K562 (cell line): ENCODE data around the gene FOXO3. TPM values are rescaled to one million over a fixed set of nuclear protein-coding genes. Genes with fewer than 3 reads are reported as not detected.

ENCODE experiments used
- E2F5 ChIP-seq: sonication (generic); formaldehyde crosslinking; IDR thresholded peaks from 2 replicates; pipeline ENCODE4 v1.8.0; 2022; ENCODE audit warnings: mild to moderate bottlenecking, missing genetic modification reagents
- ESRRA ChIP-seq: fragments of 450-650 bp; IDR thresholded peaks from 2 replicates; pipeline ENCODE4 v1.6.1; 2014; ENCODE audit warnings: low read depth, mild to moderate bottlenecking, moderate library complexity, borderline replicate concordance
- HINFP ChIP-seq: fragments of 450-650 bp; conservative IDR thresholded peaks from 2 replicates; pipeline ENCODE4 v1.6.1; 2016; ENCODE audit warnings: missing genetic modification characterization, low read depth, mild to moderate bottlenecking, control low read depth, missing compliant biosample characterization
- TARDBP ChIP-seq: fragments of 450-650 bp; IDR thresholded peaks from 2 replicates; pipeline ENCODE4 v1.6.1; 2016
- ZEB2 ChIP-seq: fragments of 450-650 bp; IDR thresholded peaks from 2 replicates; pipeline ENCODE4 v1.6.1; 2016
- ZNF318 ChIP-seq, 2 experiments: fragments of 450-650 bp; IDR thresholded peaks; 2 replicates each; pipeline ENCODE4 v1.6.1; 2016; ENCODE audit warnings: mild to moderate bottlenecking in 2 of 2, borderline replicate concordance in 1 of 2, low read depth in 1 of 2, moderate library complexity in 1 of 2
- polyA plus RNA-seq, 8 experiments: library from polyadenylated mRNA; depleted of rRNA in 4 of 8; stranded (reverse) in 5 of 8; unstranded in 3 of 8; fragments of >200 nt; fragmentation: Nextera tagmentation in 2 of 8; fragmentation: Illumina TruSeq in 1 of 8; extraction: Ambion mirVana in 2 of 8; extraction: Trizol in 1 of 8; gene quantifications; 2 replicates each; pipeline versions ENCODE4 v1.2.1 to v1.2.3, GENCODE V29; 2011 to 2014; ENCODE audit warnings: inconsistent platforms in 1 of 8, missing spikeins in 1 of 8
- total RNA-seq, 7 experiments: library from RNA; depleted of rRNA in 6 of 7; stranded (reverse); fragments of >200 nt in 6 of 7; fragmentation: Illumina TruSeq in 2 of 7; extraction: Trizol in 2 of 7; gene quantifications; 2 replicates each; pipeline versions ENCODE4 v1.2.1 to v1.2.3, GENCODE V29; 2011 to 2021; ENCODE audit warnings: low replicate concordance in 1 of 7
- TF ChIP-seq, protein P1 (sequence below): fragments of 450-650 bp; IDR thresholded peaks from 2 replicates; pipeline ENCODE4 v1.6.1; 2016; ENCODE audit warnings: borderline replicate concordance
- TF ChIP-seq, protein P2 (sequence below), 2 experiments: fragments of 150-350 bp in 1 of 2; IDR thresholded peaks; 2 replicates each; pipeline ENCODE4 v1.6.1; 2012 to 2016; ENCODE audit warnings: low read depth in 2 of 2, low read length in 2 of 2, mild to moderate bottlenecking in 1 of 2, moderate library complexity in 1 of 2

FOXO3 gene
- total and polyA plus RNA-seq, 9 of the 15 experiments (the other 6 are each of a cell fraction or from before 2014, with no cell fraction given) = 3.0 to 14.6 (median 6.0) TPM

GRCh38 chr6:108541843-108542759 is 18.6 kb upstream of the FOXO3 start (continued):
- TF ChIP-seq ZNF318 (IDR thresholded peaks at IDR 0.05; ENCODE audit: borderline replicate concordance in 1 of 2, low read depth in 1 of 2) (no peak), TARDBP (no peak), E2F5 (CRISPR knock-in tag) (no peak), ESRRA (peak; percentile 53; the same call in 1 of the 2 replicates), HINFP (peak; percentile 80; the same call in 1 of the 2 replicates), ZEB2 (peak; percentile 56; the same call in 1 of the 2 replicates)
- TF ChIP-seq, protein P1, sequence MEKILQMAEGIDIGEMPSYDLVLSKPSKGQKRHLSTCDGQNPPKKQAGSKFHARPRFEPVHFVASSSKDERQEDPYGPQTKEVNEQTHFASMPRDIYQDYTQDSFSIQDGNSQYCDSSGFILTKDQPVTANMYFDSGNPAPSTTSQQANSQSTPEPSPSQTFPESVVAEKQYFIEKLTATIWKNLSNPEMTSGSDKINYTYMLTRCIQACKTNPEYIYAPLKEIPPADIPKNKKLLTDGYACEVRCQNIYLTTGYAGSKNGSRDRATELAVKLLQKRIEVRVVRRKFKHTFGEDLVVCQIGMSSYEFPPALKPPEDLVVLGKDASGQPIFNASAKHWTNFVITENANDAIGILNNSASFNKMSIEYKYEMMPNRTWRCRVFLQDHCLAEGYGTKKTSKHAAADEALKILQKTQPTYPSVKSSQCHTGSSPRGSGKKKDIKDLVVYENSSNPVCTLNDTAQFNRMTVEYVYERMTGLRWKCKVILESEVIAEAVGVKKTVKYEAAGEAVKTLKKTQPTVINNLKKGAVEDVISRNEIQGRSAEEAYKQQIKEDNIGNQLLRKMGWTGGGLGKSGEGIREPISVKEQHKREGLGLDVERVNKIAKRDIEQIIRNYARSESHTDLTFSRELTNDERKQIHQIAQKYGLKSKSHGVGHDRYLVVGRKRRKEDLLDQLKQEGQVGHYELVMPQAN = no peak
- TF ChIP-seq, protein P2, sequence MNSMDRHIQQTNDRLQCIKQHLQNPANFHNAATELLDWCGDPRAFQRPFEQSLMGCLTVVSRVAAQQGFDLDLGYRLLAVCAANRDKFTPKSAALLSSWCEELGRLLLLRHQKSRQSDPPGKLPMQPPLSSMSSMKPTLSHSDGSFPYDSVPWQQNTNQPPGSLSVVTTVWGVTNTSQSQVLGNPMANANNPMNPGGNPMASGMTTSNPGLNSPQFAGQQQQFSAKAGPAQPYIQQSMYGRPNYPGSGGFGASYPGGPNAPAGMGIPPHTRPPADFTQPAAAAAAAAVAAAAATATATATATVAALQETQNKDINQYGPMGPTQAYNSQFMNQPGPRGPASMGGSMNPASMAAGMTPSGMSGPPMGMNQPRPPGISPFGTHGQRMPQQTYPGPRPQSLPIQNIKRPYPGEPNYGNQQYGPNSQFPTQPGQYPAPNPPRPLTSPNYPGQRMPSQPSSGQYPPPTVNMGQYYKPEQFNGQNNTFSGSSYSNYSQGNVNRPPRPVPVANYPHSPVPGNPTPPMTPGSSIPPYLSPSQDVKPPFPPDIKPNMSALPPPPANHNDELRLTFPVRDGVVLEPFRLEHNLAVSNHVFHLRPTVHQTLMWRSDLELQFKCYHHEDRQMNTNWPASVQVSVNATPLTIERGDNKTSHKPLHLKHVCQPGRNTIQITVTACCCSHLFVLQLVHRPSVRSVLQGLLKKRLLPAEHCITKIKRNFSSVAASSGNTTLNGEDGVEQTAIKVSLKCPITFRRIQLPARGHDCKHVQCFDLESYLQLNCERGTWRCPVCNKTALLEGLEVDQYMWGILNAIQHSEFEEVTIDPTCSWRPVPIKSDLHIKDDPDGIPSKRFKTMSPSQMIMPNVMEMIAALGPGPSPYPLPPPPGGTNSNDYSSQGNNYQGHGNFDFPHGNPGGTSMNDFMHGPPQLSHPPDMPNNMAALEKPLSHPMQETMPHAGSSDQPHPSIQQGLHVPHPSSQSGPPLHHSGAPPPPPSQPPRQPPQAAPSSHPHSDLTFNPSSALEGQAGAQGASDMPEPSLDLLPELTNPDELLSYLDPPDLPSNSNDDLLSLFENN (IDR thresholded peaks at IDR 0.05; ENCODE audit: low read depth in 2 of 2, low read length in 2 of 2) = no peak
